Medulla oblongata (tissue), 1 donor: ENCODE data around the gene RASA3.
A peak's percentile ranks its signal among the peaks of the same experiment; 100 is the strongest.
"Not testable (repeated sequence)": the region's sequence is repeated elsewhere in the genome, so short reads cannot be mapped to it uniquely, and the experiment has no call there.

Source experiments
- DNase-seq: peaks from one replicate; pipeline ENCODE4 v3.0.0-alpha.2; 2015; ENCODE audit errors: extremely low spot score

The RASA3 gene

DNA sequence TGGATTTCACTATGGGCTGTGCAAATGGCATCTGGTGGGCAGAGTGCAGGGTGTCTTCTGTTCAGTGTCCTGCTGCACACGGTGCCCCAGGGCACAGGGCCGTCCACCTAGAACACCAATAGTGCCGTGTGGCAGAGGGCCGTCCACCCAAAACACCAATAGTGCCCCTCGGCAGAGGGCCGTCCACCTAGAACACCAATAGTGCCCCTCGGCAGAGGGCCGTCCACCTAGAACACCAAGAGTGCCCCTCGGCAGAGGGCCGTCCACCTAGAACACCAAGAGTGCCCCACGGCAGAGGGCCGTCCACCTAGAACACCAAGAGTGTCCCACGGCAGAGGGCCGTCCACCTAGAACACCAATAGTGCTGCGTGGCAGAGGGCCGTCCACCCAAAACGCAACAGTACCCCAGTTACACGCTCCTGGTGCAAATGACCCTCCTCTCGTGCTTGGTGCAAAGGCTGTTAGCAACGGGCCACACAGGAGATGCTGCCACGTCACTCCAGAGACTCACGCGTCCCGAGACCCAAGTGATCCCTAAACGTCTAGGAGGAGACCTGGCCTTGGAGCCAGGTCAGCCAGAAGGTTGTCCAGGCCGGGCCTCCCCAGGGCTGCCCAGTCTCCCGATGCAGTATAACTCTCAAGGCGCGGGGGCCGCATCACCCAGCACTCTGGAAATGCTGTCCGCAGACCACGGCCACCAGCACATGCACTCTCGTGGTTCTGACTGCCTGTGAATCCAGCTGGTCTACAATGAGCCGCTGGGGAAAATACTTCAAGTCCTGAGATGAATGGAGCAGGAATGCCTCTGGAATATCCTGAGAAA, 51.5 kb downstream of the RASA3 start:
- no peak for DNase-seq

DNA sequence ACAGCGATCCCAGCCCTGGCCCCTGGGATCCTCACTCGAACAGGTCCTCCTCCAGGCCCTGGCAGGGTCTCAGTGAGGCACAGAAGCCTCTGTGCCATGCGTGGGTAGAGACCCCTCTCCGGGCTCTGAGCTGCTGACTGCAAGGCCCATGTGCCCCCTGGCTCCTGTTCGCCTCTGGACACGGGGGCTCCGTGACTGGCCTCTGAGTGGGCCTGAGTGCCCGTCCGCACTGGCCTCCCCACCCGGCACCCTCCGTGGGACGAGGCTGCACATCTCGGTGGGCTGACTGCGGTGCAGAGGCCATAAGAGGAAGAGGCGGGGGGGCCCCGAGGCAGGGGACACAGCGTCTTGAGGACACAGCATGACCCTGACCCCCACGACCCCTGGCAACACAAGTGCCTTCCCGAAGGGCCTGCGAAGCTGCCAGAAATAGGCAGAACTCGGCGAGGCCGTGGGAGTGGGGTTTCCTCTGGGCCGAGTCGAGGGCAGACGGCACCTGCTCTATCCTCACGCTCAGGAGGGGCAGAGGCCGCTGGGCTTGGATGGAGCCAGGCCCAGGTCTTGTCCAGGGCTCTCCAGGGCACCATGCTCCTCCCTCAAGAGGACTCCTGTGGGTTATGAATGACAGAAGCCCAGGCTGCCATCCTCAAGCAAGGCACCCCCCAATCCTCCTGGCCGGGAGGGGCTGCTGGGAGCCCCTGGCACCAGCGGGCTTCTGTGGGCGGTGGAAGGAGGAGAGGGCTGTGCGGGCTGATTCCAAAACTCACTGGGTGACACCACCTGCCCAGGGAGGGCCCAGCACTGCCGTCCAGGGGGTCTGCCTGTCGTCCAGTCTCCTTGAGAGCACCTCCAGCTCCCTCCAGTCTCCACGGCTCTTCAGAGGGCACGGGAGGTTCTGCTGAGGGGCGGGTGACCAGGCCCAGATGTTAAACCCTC, 52.6 kb downstream of the RASA3 start:
- no peak for DNase-seq

DNA sequence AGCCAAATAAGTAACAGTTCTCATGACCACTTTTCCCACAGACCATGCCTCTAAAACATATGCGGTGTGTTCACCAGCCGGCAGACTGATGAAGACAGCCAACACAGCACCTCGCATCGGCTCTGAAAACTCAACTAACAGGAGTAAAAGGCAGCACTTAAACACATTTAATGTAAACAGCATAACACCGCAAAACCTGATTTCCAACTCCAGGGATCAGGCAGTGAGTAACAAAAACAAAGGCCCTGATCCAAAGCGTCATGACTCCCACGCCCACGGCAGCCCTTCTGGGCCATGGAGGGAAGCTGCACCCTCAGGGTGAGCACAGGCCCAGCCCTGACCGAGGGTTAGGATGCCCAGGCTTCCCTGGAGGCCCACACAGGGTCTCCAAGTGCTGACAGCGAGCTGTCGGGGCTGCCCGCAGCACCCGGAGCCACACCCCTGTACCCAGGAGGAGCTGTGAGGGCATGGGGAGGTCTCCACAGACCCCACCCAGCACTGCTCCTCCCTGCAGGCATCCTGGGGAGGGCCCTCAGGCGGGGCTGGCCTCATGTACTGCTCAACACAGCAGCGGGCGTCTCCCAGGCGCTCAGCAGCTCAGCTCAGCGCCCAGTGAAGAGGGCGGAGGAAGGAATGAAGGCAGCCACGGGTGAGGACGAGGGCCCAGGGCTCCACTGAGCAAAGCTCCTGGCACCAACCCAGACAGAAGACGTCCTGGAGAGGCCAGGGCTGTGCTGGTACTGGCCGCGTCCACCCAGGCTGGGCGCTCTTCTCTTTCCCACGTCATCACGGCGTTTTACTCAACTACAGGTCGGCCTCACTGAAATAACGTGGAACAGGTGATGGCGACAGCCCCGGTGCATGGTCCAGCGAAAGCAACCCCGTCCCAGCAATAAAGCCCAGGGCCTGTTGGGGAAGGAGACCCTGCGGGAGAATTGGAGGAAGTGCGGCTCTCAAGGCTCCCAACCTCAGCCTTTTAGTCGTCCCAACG, 53.7 kb downstream of the RASA3 start:
- no peak for DNase-seq

DNA sequence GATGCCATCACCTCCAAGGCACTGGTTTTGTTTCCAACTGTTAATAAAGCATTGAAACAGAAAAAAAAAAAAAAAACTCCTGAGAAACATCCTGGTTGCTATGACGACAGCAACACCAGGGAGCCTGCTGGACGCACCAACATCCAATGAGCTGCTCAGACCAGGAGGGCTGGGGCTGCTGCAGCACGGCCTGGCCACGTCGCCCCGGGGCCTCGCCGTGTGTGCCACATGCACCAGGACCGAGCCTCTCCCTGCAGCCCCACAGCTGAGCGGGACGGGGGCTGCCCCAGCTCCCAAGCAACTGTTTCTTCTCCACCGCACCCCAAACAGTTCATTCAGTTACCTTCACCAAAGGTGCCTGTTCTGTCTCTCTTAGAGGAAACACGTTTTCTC, 54.5 kb downstream of the RASA3 start:
- peak; percentile 43 for DNase-seq

DNA sequence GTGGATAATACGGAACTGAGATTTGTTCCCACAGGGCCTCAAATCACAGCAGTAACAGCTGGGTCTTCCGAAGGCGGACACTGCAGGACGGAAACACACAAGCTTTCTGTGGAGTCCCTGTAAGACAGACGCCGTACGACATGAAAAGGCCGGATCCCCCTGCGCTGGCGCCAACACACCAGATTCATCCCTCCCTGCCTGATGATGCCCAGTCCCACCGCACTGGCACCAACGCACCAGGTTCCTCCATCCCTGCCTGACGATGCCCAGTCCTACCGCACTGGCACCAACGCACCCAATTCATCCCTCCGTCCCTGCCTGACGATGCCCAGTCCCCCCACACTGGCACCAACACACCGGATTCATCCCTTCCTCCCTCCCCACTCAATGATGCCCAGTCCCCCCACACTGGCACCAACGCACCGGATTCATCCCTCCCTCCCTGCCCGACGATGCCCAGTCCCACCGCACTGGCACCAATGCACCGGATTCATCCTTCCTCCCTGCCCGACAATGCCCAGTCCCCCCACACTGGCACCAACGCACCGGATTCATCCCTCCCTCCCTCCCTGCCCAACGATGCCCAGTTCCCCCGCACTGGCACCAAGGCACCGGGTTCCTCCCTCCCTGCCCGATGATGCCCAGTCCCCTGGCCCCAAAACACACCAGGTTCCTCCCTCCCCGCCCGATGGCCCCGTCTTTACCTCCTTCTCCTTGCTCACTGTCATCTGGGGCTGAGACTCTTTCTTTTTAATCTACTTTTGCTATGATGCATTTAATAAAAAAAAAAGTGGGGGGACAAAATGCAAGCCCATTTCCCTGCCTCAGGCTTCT, 55.1 kb downstream of the RASA3 start:
- no peak for DNase-seq

DNA sequence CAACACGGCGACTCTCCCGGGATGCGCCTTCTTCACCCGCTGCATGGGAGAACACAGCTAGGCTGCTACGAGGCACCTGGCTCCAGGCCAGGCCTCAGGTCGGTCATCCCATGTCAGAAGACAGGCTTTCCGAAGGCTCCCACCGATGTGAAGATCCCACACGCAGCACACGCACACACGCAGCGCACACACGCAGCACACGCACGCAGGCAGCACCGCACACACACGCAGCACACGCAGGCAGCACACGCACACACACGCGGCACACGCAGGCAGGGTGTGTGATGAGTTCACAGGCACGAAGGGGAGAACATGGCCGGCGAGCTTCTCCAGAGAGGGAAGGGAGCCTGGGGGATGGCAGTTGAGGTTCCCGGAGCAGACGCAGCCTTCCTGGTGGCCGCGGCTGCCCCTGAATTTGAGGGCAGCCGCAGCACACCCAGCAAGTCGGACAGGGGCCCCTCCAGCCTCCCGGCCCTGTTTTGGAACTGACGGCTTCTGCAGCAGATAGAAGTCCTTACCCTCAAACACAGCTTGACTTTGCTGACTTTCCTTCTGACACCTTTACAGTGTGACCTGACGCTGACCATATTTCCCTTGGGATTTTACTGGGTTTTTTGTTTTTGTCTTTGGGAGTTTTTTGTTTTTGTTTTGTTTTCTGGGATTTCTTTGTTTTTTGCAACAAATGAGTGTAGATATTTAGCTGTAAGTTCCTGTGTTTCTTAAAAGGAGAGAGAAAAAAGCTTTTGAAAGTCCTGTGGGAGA, 55.9 kb downstream of the RASA3 start:
- DNase-seq = no peak

DNA sequence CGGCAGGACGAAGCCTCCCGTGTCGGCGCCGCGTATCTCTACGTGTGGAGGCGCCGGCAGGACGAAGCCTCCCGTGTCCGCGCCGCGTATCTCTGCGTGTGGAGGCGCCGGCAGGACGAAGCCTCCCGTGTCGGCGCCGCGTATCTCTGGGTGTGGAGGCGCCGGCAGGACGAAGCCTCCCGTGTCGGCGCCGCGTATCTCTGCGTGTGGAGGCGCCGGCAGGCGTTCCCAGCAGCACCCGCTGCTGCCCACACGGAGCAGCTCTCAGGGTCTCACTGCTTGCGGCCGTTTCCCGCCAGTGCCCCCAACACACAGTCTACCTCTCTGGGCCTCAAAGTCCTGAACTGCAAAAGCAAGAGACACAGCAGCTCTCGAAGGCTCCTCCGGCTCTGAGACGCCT, 56.6 kb downstream of the RASA3 start:
- DNase-seq = not testable (repeated sequence)

DNA sequence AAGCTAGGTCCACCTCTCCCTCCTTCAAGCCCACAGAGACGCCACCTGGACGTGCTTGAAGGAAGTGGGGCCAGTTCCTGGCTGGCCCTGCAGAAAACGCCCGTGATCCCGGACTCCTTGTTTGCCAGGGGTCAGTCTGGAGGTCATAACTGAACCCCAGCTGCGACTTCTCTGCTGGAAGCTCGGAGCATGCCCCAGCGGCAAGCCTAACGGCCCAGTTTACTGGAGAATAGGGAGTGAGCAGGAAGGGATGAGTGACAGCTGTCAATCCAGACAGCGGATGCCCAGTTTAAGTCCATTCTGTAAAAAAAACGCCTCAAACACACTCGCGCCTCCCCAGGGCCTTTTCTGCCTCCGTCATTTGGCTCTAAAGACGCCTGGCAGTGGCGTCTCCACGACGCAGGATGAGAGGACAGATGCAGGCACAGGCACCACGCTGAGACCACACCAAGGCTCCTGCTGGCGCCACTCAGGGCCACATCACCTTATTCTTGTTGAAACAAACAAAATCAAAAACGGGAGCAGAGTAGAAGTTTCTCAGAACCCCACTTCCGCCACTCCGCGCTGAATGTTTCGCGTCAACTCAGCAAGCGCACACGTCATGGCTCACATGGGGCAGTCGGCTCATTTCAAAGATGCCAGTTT, 57.6 kb downstream of the RASA3 start:
- no peak for DNase-seq

DNA sequence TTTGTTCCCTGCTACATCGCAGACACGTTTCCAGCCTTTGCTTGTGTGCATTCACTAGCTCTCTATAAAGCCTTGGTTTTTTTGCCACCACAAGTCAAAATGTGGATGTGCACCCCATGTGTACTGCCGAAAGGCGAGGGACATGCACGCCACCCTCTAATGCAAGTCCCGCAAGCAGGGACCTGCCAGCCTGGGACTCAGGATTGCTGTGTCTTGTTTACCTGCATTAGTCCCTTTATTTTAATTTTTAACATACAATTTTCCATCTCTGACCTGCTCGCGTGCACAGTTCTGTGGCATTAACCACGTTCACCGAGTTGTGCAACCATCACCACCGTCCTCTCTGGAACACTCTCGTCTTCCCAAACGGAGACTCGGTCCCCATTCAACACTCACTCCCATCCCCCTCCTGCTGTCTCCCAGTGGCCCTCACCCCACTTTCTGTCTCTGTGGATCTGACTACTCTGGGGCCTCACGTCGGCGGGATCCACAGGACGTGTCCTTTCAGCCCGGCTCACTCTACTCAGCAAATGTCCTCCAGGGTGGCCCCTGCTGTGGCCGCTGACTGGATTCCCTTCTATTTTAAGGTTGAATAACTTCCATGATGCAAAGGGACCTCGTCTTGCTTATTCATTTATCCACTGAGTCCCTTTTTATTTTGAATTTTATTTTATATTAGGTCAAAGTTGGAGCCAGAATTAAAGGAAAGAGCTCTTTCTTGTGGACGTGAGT, 58.4 kb downstream of the RASA3 start:
- no peak for DNase-seq

DNA sequence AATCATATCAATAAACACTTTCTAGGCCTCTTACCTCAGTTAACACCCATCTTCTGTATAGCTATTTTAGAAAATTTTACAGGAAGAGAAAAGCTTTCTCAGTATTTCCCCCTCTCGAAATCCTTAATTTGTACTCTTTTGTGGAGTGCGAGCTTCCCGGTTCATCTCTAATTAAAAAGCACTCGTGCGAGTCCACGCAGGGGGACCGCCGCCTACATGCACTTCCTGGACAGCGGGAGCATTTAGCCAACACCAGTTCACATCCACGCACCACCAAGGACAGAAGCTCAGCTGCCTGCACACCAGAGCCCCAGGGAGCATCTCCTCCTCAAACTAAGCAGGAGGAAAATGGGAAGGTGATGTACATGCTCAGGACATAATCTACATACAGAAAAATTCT, 60.0 kb downstream of the RASA3 start:
- no peak for DNase-seq

DNA sequence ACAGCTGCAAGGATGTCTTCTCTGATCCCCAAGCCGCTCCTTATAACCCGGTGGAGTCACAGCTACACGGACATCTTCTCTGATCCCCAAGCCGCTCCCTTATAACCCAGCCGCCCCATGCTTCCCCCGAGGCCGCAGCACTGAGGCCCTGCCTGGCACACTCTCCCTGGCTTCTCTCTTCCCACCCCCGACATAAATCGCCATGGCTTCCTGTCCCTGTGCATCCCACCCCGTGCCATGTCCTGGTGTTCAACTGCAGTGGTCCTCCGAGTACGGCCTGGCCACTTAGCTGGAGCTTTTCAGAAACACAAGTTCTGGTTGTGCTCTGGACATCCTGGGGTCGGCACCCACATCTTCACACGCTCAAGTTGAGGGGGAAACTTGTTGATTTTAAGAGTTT, 60.4 kb downstream of the RASA3 start:
- no peak for DNase-seq

DNA sequence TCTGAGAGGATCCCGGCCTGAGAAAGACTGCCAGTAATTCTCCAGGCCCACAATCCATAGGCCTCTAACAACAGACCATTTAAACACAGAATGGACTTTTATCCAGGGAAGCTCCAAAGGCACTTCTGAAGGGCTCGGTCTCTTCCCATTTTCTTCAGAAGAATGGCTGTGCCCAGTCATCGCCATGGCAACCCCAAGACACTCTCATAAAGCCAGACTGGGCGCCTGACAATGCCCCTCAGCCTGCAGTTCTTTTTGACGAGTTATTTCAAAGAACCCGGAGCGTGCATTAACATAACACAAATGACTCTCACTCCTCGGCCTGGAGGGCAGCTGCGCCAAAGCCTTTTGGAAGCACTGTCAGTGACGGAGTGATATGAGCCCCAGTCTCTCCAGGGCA, 61.0 kb downstream of the RASA3 start:
- peak; percentile 80 for DNase-seq

DNA sequence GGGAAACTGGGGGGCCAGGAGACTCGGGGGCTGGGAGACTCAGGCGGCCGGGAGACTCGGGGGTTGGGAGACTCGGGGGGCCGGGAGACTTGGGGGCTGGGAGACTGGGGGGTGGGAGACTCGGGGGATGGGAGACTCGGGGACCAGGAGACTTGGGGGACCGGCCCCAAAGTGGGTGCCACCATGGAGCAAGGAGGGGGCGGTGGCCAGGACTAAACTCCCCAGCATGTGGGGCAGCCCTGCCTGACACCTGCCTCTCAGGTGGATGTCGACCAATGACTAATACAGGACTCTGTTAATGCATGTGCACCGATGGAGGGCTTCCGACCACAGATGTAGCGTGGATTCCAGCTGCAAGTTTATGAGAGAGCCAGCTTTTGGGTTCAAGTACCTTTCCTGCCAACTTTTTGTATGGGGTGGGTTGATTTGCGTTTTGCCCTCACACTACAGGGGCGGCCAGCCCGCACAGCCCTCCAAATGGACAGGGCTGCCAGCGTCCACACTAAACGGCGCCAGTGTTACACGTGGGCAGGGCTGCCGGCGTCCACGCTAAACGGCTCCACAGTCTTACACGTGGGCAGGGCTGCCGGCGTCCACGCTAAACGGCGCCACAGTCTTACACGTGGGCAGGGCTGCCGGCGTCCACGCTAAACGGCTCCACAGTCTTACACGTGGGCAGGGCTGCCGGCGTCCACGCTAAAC, 62.2 kb downstream of the RASA3 start:
- no peak for DNase-seq

DNA sequence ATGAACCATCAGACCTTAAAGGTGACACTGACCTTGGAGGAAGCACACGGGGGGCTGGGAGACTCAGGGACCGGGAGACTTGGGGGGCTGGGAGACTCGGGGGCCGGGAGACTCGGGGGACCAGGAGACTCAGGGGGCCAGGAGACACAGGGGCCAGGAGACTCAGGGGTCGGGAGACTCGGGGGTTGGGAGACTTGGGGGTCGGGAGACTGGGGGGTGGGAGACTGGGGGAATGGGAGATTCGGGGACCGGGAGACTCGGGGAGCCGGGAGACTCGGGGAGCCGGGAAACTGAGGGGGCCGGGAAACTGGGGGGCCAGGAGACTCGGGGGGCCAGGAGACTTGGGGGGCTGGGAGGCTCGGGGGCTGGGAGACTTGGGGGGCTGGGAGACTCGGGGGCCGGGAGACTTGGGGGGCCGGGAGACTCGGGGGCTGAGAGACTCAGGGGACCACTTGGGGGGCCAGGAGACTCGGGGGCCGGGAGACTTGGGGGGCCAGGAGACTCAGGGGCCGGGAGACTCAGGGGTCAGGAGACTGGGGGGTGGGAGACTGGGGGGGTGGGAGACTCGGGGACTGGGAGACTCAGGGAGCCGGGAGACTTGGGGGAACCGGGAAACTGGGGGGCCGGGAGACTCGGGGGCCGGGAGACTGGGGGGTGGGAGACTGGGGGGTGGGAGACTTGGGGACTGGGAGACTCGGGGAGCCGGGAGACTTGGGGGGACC, 62.9 kb downstream of the RASA3 start:
- DNase-seq = no peak

DNA sequence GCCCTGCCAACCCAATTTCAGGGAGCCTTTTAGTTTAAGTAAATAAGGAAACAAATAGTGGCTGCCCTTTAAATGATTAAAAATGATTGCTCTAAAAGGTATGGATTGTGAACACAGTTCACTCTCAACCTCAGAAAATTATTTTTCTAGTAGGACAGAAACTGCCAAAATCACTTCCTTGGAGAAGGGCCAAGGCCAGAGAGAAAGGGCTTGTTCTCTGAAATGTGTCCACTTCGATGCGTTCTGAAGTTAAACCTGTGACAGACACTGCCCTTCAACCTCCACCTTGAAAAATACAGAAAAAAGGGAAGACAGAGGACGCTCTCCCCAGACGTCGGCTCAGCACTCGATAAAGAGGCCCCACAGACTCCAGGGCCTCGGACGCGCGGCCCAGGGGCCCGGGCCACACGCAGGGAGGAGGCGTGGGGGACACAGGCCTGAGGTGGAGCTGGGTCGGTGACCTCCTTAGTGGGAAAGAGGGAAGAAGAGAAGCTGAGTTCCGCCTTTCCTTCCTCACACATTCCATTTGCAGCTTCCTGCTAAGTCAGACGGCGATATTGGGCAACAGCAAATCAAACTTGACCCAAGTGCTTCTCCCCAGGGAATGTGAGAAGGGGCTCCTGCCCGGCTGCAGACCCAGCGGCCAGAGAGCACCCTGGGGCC, 63.6 kb downstream of the RASA3 start:
- peak; percentile 50 for DNase-seq

DNA sequence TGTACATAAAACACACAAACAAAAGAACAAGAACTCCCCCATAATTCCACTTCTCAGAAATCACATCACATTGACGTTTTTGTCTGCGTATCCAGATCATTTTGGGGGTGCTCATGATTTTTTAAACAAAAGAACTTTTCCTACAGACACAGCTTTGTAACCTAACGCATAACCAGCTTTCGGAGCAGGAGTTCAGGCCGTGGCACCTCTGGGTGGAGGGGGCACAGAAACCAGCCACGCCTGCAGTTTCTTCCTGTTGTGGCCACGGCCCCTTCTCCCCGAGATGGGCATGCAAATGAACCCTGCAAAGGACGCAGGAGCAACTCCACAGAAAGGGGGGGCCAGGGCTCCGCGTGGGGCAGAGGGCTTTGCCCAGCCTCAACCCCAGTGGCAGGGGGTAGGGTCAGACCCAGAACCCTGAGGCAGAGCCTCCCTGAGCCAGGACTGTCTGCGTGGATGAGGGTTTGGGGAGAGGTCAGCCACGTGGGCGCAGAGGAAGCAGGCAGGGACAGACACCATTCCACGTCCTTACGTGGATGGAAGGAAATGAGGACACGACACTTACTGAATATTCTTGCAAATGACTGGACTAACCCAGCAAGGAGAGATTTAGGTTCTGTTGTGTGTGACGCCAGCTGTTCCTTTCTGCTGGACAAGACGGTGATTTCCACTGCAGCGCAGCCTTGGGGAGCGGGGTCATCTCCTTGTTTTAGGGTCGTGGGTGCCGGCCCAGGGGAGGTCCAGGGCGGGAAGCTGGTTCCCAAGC, 64.4 kb downstream of the RASA3 start:
- DNase-seq = no peak
